PC-9 (cell line): Measurements from ENCODE around the gene BCL3. TPM values are rescaled to one million over a fixed set of nuclear protein-coding genes. Genes with fewer than 3 reads are reported as not detected.
A peak's percentile ranks its signal among the peaks of the same experiment; 100 is the strongest.

Experiments used
- BruUV-seq: library from RNA; stranded (reverse); fragments of 400-500 nt; replicated peaks from 2 replicates; lab custom pipeline; 2021; lab: Mats Ljungman, UMichigan
- CTCF ChIA-PET: fragments of 300-600 bp; sonication (Branson Sonifier 250); formaldehyde crosslinking; loops from one replicate; lab custom pipeline; 2022; ENCODE audit warnings: antibody characterized with exemption; lab: Charles Lee
- POLR2A ChIA-PET: fragments of 300-600 bp; sonication (Branson Sonifier 250); formaldehyde crosslinking; loops from one replicate; lab custom pipeline; 2022; ENCODE audit warnings: antibody characterized with exemption; ENCODE audit not compliant: unreplicated experiment; lab: Charles Lee
- DNase-seq, 2 experiments: peaks; one replicate each; pipeline versions ENCODE4 v3.0.0 to v3.0.0-alpha.2; 2015 to 2022; ENCODE audit warnings: mixed read lengths in 1 of 2
- H2AFZ ChIP-seq: fragments of 200-600 bp; sonication (generic); 2 replicates; pipeline ENCODE4 v1.8.1; 2017; ENCODE audit warnings: antibody characterized with exemption
- H3F3A ChIP-seq: fragments of 200-600 bp; sonication (generic); 2 replicates; pipeline ENCODE4 v1.8.1; 2017; ENCODE audit warnings: antibody characterized with exemption, mild to moderate bottlenecking, low read depth; ENCODE audit not compliant: insufficient read depth
- H3K27ac ChIP-seq: fragments of 200-600 bp; sonication (generic); 2 replicates; pipeline ENCODE4 v1.6.1; 2016; ENCODE audit warnings: mixed run types
- H3K27me3 ChIP-seq: fragments of 200-600 bp; sonication (generic); 2 replicates; pipeline ENCODE4 v1.6.1; 2016; ENCODE audit warnings: low read depth, mixed run types; ENCODE audit not compliant: insufficient read depth
- H3K36me3 ChIP-seq: fragments of 200-600 bp; sonication (generic); 2 replicates; pipeline ENCODE4 v1.6.1; 2016; ENCODE audit warnings: low read depth, mixed run types
- H3K4me1 ChIP-seq: fragments of 200-600 bp; sonication (generic); replicated peaks from 2 replicates; pipeline ENCODE4 v1.6.1; 2016; ENCODE audit warnings: mixed run types; ENCODE audit not compliant: insufficient read depth
- H3K4me2 ChIP-seq: fragments of 200-600 bp; sonication (generic); 2 replicates; pipeline ENCODE4 v1.6.1; 2017; ENCODE audit warnings: mixed run types
- H3K4me3 ChIP-seq: fragments of 200-600 bp; sonication (generic); 2 replicates; pipeline ENCODE4 v1.6.1; 2016; ENCODE audit warnings: mixed run types
- H3K79me2 ChIP-seq: fragments of 200-600 bp; sonication (generic); 2 replicates; pipeline ENCODE4 v1.6.1; 2017; ENCODE audit warnings: low read depth, mixed run types
- H3K9me2 ChIP-seq: fragments of 200-600 bp; sonication (generic); 2 replicates; pipeline ENCODE4 v1.8.1; 2017; ENCODE audit warnings: mild to moderate bottlenecking; ENCODE audit not compliant: insufficient read depth
- H3K9me3 ChIP-seq: fragments of 200-600 bp; sonication (generic); 2 replicates; pipeline ENCODE4 v1.8.1; 2016; ENCODE audit warnings: low read depth; ENCODE audit not compliant: insufficient read depth
- H4K20me1 ChIP-seq: fragments of 200-600 bp; sonication (generic); 2 replicates; pipeline ENCODE4 v1.8.1; 2017; ENCODE audit not compliant: insufficient read depth
- CTCF ChIP-seq: fragments of 200-600 bp; sonication (generic); conservative IDR thresholded peaks from 2 replicates; pipeline ENCODE4 v1.6.1; 2017; ENCODE audit warnings: mixed run types, antibody characterized with exemption, mild to moderate bottlenecking, moderate library complexity
- EZH2 ChIP-seq: fragments of 200-600 bp; sonication (generic); IDR thresholded peaks from 2 replicates; pipeline ENCODE4 v1.8.0; 2017; ENCODE audit warnings: antibody characterized with exemption, low read depth
- intact Hi-C: fragments of 100-400 bp; cut with micrococcal nuclease; formaldehyde crosslinking; loops from one replicate; pipeline ENCODE4 v1.10.0; 2022; ENCODE audit not compliant: unreplicated experiment
- total RNA-seq: library from RNA; stranded (reverse); gene quantifications from 2 replicates; pipeline ENCODE4 v1.2.3, GENCODE V29; 2021

Gene BCL3
- total RNA-seq, 1 experiment from 2014 or later = 36.1 TPM

GRCh38 chr19:44737238-44738071, 11.1 kb upstream of the BCL3 start:
- Histone ChIP-seq H3K27ac (no peak overlapping the region), H4K20me1 (no peaks in the 10 kb centered on the region), H3K4me3 (no peak overlapping the region), H3F3A (peaks cover 47% of the 10 kb centered on the region), H2AFZ (no peak overlapping the region), H3K9me3 (no peaks in the 10 kb centered on the region), H3K4me1 (peaks cover 61% of the 10 kb centered on the region), H3K4me2 (no peak overlapping the region), H3K9me2 (no peaks in the 10 kb centered on the region), H3K27me3 (no peaks in the 10 kb centered on the region), H3K79me2 (no peaks in the 10 kb centered on the region), H3K36me3 (no peaks in the 10 kb centered on the region)
- intact Hi-C loops = loop anchor here (2.0 kb wide), 1 partner anchor 13 kb away; no protein-coding TSS in a partner anchor
- POLR2A ChIA-PET = no interaction called here
- no TSS peak for BruUV-seq
- CTCF ChIA-PET = interaction anchor here (0.6 to 1.7 kb wide), 3 partner anchors 14 to 1016 kb away, joined by 3 to 9 read pairs (median 8); no protein-coding TSS in a partner anchor
- no peak for DNase-seq
- TF ChIP-seq CTCF (no peak), EZH2 (no peak)

GRCh38 chr19:44738136-44738535, 10.4 kb upstream of the BCL3 start:
- DNase-seq = no peak
- Histone ChIP-seq H3K79me2 (no peaks in the 10 kb centered on the region), H2AFZ (no peak overlapping the region), H3K4me3 (no peak overlapping the region), H3K27ac (no peak overlapping the region), H3F3A (peaks cover 52% of the 10 kb centered on the region), H3K9me2 (no peaks in the 10 kb centered on the region), H4K20me1 (no peaks in the 10 kb centered on the region), H3K9me3 (no peaks in the 10 kb centered on the region), H3K27me3 (no peaks in the 10 kb centered on the region), H3K4me2 (no peak overlapping the region), H3K36me3 (no peaks in the 10 kb centered on the region), H3K4me1 (peaks cover 68% of the 10 kb centered on the region)
- ChIA-PET CTCF (interaction anchor here (0.6 to 1.7 kb wide), 2 partner anchors 14 to 1015 kb away, joined by 8 to 9 read pairs; no protein-coding TSS in a partner anchor), POLR2A (no interaction called here)
- BruUV-seq = no TSS peak
- intact Hi-C loops = loop anchor here (2.0 kb wide), 1 partner anchor 13 kb away; no protein-coding TSS in a partner anchor
- no peak for TF ChIP-seq EZH2
- no peak for TF ChIP-seq CTCF

GRCh38 chr19:44738603-44739558, 9.6 kb upstream of the BCL3 start:
- peak; percentile 45 to 56 for DNase-seq
- CTCF ChIA-PET = interaction anchor here (0.6 to 1.7 kb wide), 2 partner anchors 15 to 128 kb away, joined by 3 to 8 read pairs; no protein-coding TSS in a partner anchor
- no TSS peak for BruUV-seq
- no peaks in the 10 kb centered on the region for H3K36me3 ChIP-seq
- POLR2A ChIA-PET = interaction anchor here (0.5 to 0.6 kb wide), 2 partner anchors 70 to 149 kb away, joined by 3 to 8 read pairs; no protein-coding TSS in a partner anchor
- H3K4me3 ChIP-seq = no peak overlapping the region
- H2AFZ ChIP-seq = no peak overlapping the region
- H3K79me2 ChIP-seq = no peaks in the 10 kb centered on the region
- H3F3A ChIP-seq = peaks cover 51% of the 10 kb centered on the region
- no peaks in the 10 kb centered on the region for H3K9me2 ChIP-seq
- peaks cover 76% of the 10 kb centered on the region for H3K4me1 ChIP-seq
- H3K4me2 ChIP-seq = peak overlapping the region; percentile 3; the same call in 1 of the 2 replicates
- H3K27ac ChIP-seq = no peak overlapping the region
- no peaks in the 10 kb centered on the region for H4K20me1 ChIP-seq
- H3K27me3 ChIP-seq = no peaks in the 10 kb centered on the region
- no peaks in the 10 kb centered on the region for H3K9me3 ChIP-seq
- intact Hi-C loops = loop anchor here (2.0 kb wide), 1 partner anchor 14 kb away; no protein-coding TSS in a partner anchor
- no peak for TF ChIP-seq EZH2
- TF ChIP-seq CTCF = no peak
